GM12891 (cell line): ENCODE results near the gene CYP4Z1.

Source experiments
- POLR2A ChIP-seq: IDR thresholded peaks from 2 replicates; pipeline ENCODE4 v1.6.1; 2011; ENCODE audit warnings: low read depth, low read length, control low read depth
- POLR2AphosphoS5 ChIP-seq: IDR thresholded peaks from 2 replicates; pipeline ENCODE4 v1.6.1; 2011; ENCODE audit warnings: low read depth, low read length, control low read depth
- POU2F2 ChIP-seq: IDR thresholded peaks from 2 replicates; pipeline ENCODE4 v1.6.1; 2011; ENCODE audit warnings: low read depth, mild to moderate bottlenecking, control low read depth, low read length, moderate library complexity

DNA sequence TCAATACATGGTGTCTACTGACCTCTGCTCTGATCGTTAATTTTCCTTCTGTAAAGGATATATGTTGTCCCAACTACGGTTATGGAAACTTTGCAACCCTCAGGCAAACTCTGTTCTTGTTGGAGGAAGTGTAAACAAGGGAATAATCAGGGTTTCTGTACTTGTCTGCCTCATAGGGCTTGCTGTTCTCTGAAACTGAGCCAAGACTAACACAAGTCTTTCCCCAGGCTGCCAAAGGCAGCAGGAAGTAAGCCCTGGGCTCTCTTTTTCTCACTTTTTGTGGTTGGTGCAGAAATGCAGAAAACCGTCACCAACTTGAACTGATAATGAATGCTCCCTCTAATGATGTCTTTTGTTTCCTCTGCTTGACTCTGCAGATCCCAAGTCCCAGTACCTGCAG lies 36.0 kb upstream of the CYP4Z1 start:
- no peak for TF ChIP-seq POLR2AphosphoS5
- TF ChIP-seq POU2F2, result no peak
- no peak for TF ChIP-seq POLR2A
